ENCODE data around the gene CREB3. TPM values are rescaled to one million over a fixed set of nuclear protein-coding genes. Genes with fewer than 3 reads are reported as not detected.

CREB3 gene
- total RNA-seq, 8 experiments from 2014 or later, result 24.7 to 77.7 (median 56.2) TPM

GRCh38 chr9:35748242-35748857 lies 15.9 kb downstream of the CREB3 start:
- H3K27ac ChIP-seq, result peak overlapping the region; percentile 74 to 84
- peak in 3 of 8 experiments; percentile 1 to 4 (median 2) for ATAC-seq (replicated peaks in 6 of 8)
- 0 to 3% (median 0%) methylated on average over 2 to 14 of the region's 24 CpGs; no CpG with 5 or more reads in 4 of the 10 experiments for WGBS, 10 experiments
- peak overlapping the region; percentile 71 to 99 (median 95) for H3K4me3 ChIP-seq
- peaks cover 22 to 31% of the 10 kb centered on the region in 2 donors for H3K4me1 ChIP-seq (replicated peaks in 1 of 2)
- in situ Hi-C loops (cut with MboI; ENCODE audit: low pct_unique_long_range_greater_than_20kb in 2 of 9, low sequenced_read_pairs in 9 of 9, unreplicated experiment in 9 of 9), result no loop called here

DNA sequence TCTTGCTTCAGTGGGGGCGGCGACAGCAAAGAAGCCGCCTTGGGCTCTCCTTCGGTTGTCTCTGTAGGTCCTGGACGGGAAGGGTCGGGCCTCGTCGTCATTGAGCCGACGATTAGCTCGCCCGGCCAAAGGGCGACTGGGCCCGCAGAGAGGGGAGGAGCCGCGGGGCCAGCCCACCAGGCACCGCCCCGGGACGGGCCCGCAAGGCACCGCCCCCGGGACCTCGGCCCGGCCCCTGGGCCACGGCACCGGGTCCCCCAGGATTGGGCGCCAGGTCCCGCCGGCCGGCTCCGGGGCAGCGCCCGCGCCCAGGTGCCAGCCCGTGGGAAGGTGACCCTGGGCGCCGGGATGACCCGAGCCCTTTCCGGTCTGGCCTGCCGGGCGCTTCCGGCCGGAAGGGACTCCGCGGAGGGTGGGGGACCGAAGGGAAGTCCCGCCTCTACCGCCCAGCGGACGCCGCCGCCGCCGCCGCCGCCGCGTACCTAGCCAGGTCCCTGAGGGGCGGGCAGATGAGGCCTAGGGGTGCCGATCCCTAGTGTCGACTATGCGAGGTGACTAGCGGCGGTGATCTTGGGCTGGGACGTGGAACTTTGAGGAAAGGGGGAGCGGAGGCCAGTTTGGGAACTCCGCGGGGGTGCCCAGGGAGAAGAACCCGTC lies 16.5 kb downstream of the CREB3 start, which contains the start of the genes GBA2 and RGP1:
Gene GBA2 (minus strand): TSS at position 371 of the 657 bp plus-strand sequence. CDS start 524 bp downstream, outside the sequence.
Gene RGP1 (plus strand): TSS at position 430 of the 657 bp plus-strand sequence. CDS start 469 bp downstream, outside the sequence.
- H3K4me1 ChIP-seq (replicated peaks in 1 of 2), result peaks cover 22 to 31% of the 10 kb centered on the region in 2 donors
- WGBS, 10 experiments, result 0 to 10% methylated on average over 2 to 3 of the region's 69 CpGs; no CpG with 5 or more reads in 8 of the 10 experiments
- in situ Hi-C loops (cut with MboI; ENCODE audit: low pct_unique_long_range_greater_than_20kb in 2 of 9, low sequenced_read_pairs in 9 of 9, unreplicated experiment in 9 of 9), result no loop called here
- peak within 1 kb of the TSS; percentile 71 to 99 (median 95) for H3K4me3 ChIP-seq
- peak; percentile 87 to 95 (median 92) for ATAC-seq (replicated peaks in 6 of 8)
- H3K27ac ChIP-seq, result peak within 1 kb of the TSS; percentile 74 to 84

GRCh38 chr9:35749515-35750255 lies 17.2 kb downstream of the CREB3 start:
- peak overlapping the region; percentile 74 to 84 for H3K27ac ChIP-seq
- ATAC-seq (replicated peaks in 6 of 8), result peak; percentile 8 to 70 (median 64)
- 0 to 17% (median 5%) methylated on average over 1 to 6 of the region's 19 CpGs; no CpG with 5 or more reads in 6 of the 10 experiments for WGBS, 10 experiments
- peaks cover 22 to 31% of the 10 kb centered on the region in 2 donors for H3K4me1 ChIP-seq (replicated peaks in 1 of 2)
- in situ Hi-C loops (cut with MboI; ENCODE audit: low pct_unique_long_range_greater_than_20kb in 2 of 9, low sequenced_read_pairs in 9 of 9, unreplicated experiment in 9 of 9), result no loop called here
- peak overlapping the region; percentile 71 to 99 (median 95) for H3K4me3 ChIP-seq

DNA sequence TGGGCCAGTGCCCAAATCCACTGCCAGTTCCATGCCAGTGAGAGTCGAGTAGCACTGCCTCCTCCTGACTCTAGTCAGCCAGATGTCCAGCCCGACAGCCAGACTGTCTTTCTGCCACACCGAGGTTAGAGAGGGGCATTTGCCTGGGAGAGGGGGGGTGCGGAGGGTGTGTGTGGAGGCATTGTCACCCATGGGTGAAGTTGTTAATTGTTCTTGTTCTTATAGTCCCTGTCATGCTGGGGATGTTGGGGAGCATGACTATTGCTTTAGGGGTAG lies 17.7 kb downstream of the CREB3 start:
- H3K27ac ChIP-seq, result peak overlapping the region in 1 of 2 donors; percentile 74
- H3K4me1 ChIP-seq (replicated peaks in 1 of 2), result peaks cover 22 to 30% of the 10 kb centered on the region in 2 donors
- 50% methylated on average over 2 of the region's 4 CpGs; no CpG with 5 or more reads in 9 of the 10 experiments for WGBS, 10 experiments
- ATAC-seq (replicated peaks in 6 of 8), result no peak
- H3K4me3 ChIP-seq, result peak overlapping the region; percentile 71 to 99 (median 95)
- in situ Hi-C loops (cut with MboI; ENCODE audit: low pct_unique_long_range_greater_than_20kb in 2 of 9, low sequenced_read_pairs in 9 of 9, unreplicated experiment in 9 of 9), result no loop called here

- no peak overlapping the region for H3K27ac ChIP-seq
- 73 to 100% (median 96%) methylated on average over 2 to 4 of the region's 5 CpGs; no CpG with 5 or more reads in 3 of the 10 experiments for WGBS, 10 experiments
These were observed 21.0 kb downstream of the CREB3 start for GRCh38 chr9:35753466-35753865.

DNA sequence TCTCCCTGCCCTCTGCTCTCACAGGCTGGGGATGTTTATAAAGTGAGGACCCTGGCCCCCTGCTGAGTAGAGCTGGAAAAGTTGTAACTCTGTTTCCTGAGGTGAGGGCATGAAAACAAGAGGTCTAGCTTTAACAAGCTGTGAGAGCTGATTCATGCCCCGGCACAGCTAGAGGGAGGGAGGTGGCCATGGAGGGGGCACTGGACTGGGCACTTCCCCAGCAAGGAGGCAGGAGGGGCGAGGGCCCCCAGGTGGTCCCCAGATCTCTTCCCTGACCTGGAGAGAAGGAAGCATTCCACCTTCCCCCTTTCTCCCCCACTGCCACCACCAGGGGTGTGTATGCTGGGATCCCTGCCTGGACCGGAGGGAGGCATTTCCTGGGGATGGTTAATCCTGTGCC lies 21.8 kb downstream of the CREB3 start, which contains the start of gene MSMP:
Gene MSMP (minus strand): TSS at position 13 of the 400 bp plus-strand sequence. CDS start 147 bp downstream, outside the sequence.
- Histone ChIP-seq H3K4me3 (no peak within 1 kb of the TSS), H3K27ac (no peak within 1 kb of the TSS), H3K4me1 (replicated peaks in 1 of 2) (peaks cover 8 to 10% of the 10 kb centered on the region in 2 donors)
- in situ Hi-C loops (cut with MboI; ENCODE audit: low pct_unique_long_range_greater_than_20kb in 2 of 9, low sequenced_read_pairs in 9 of 9, unreplicated experiment in 9 of 9), result no loop called here
- no peak for ATAC-seq (replicated peaks in 6 of 8)
- WGBS, 10 experiments, result 50 to 100% (median 78%) methylated on average over 1 to 2 of the region's 3 CpGs; no CpG with 5 or more reads in 6 of the 10 experiments

More at GRCh38 chr9:35753466-35753865, 21.0 kb downstream of the CREB3 start:
- in situ Hi-C loops (cut with MboI; ENCODE audit: low pct_unique_long_range_greater_than_20kb in 2 of 9, low sequenced_read_pairs in 9 of 9, unreplicated experiment in 9 of 9), result no loop called here
- H3K4me3 ChIP-seq, result no peak overlapping the region
- ATAC-seq (replicated peaks in 6 of 8), result no peak
- H3K4me1 ChIP-seq (replicated peaks in 1 of 2), result peaks cover 8 to 10% of the 10 kb centered on the region in 2 donors

DNA sequence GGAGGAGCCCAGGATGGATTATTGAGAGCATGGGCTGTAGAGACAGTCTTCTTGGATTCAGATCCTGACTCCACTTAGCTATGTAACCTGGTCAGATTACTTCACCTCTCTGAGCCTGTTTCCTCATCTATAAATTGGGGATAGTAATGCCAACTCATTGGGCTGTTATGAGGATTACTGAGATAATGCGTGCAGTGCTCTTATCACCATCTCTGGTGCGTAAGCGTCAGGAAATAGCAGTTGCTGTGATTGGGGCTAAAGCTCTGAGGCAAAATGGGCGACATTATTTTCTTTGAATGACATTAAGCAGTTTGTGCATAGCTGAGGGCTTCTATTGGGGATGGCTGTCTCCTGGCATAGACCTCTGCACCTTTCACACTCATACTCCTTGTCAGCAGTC lies 22.6 kb downstream of the CREB3 start:
- Histone ChIP-seq H3K4me1 (replicated peaks in 1 of 2) (peaks cover 5 to 7% of the 10 kb centered on the region in 2 donors), H3K27ac (no peak overlapping the region), H3K4me3 (no peak overlapping the region)
- WGBS, 10 experiments, result 80 to 100% (median 95%) methylated on average over 1 to 3 of the region's 4 CpGs; no CpG with 5 or more reads in 1 of the 10 experiments
- ATAC-seq (replicated peaks in 6 of 8), result no peak
- in situ Hi-C loops (cut with MboI; ENCODE audit: low pct_unique_long_range_greater_than_20kb in 2 of 9, low sequenced_read_pairs in 9 of 9, unreplicated experiment in 9 of 9), result no loop called here

- Histone ChIP-seq H3K4me3 (peak overlapping the region; percentile 34 to 69 (median 41)), H3K27ac (peak overlapping the region; percentile 66 to 77), H3K4me1 (replicated peaks in 1 of 2) (peaks cover 3 to 5% of the 10 kb centered on the region in 2 donors)
- 62 to 97% (median 82%) methylated on average over 1 to 5 of the region's 48 CpGs; no CpG with 5 or more reads in 6 of the 10 experiments for WGBS, 10 experiments
- in situ Hi-C loops (cut with MboI; ENCODE audit: low pct_unique_long_range_greater_than_20kb in 2 of 9, low sequenced_read_pairs in 9 of 9, unreplicated experiment in 9 of 9), result no loop called here
- peak; percentile 71 to 85 (median 82) for ATAC-seq (replicated peaks in 6 of 8)
These were observed 24.1 kb downstream of the CREB3 start for GRCh38 chr9:35756275-35757225.

- in situ Hi-C loops (cut with MboI; ENCODE audit: low pct_unique_long_range_greater_than_20kb in 2 of 9, low sequenced_read_pairs in 9 of 9, unreplicated experiment in 9 of 9), result no loop called here
- peaks cover 3 to 5% of the 10 kb centered on the region in 2 donors for H3K4me1 ChIP-seq (replicated peaks in 1 of 2)
- H3K27ac ChIP-seq, result peak overlapping the region; percentile 66 to 77
- H3K4me3 ChIP-seq, result peak overlapping the region; percentile 34 to 69 (median 41)
- ATAC-seq (replicated peaks in 6 of 8), result peak; percentile 56 to 71 (median 64)
- 0 to 73% (median 24%) methylated on average over 1 to 9 of the region's 20 CpGs; no CpG with 5 or more reads in 1 of the 10 experiments for WGBS, 10 experiments
These were observed 24.9 kb downstream of the CREB3 start for GRCh38 chr9:35757226-35757891.

DNA sequence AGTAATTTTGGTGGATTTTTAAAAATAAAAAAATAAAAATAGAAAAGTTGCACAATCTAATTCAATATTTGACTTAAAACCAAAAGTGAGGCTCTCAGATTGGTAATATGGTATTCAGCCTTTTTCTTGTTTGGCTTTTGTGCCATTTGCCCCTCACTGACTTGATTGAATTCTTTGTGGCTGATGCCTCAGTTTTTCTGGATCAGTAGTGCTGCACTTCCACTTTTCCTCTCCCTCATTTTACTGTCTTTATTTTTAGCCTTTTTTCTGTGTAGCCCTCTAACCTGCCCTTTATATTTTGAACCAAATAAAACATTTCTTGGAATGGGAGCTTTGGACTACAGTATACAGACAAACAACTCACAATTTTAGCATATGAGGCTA lies 25.4 kb downstream of the CREB3 start:
- Histone ChIP-seq H3K4me3 (peak overlapping the region; percentile 34 to 69 (median 41)), H3K27ac (peak overlapping the region in 1 of 2 donors; percentile 77), H3K4me1 (replicated peaks in 1 of 2) (peaks cover 3 to 5% of the 10 kb centered on the region in 2 donors)
- no peak for ATAC-seq (replicated peaks in 6 of 8)
- in situ Hi-C loops (cut with MboI; ENCODE audit: low pct_unique_long_range_greater_than_20kb in 2 of 9, low sequenced_read_pairs in 9 of 9, unreplicated experiment in 9 of 9), result no loop called here

GRCh38 chr9:35758475-35759050 lies 26.1 kb downstream of the CREB3 start:
- Histone ChIP-seq H3K4me3 (no peak overlapping the region), H3K27ac (no peak overlapping the region), H3K4me1 (replicated peaks in 1 of 2) (peaks cover 3 to 5% of the 10 kb centered on the region in 2 donors)
- ATAC-seq (replicated peaks in 6 of 8), result no peak
- WGBS, 10 experiments, result 14 to 92% (median 78%) methylated on average over 2 to 3 of the region's 3 CpGs
- in situ Hi-C loops (cut with MboI; ENCODE audit: low pct_unique_long_range_greater_than_20kb in 2 of 9, low sequenced_read_pairs in 9 of 9, unreplicated experiment in 9 of 9), result no loop called here
